Endothelial cell (in vitro differentiated cells): ENCODE data around the gene PRKCH. TPM values are rescaled to one million over a fixed set of nuclear protein-coding genes. Genes with fewer than 3 reads are reported as not detected.

Experiments
- DNase-seq: peaks from one replicate; pipeline ENCODE4 v3.0.0; 2021; ENCODE audit warnings: low spot score
- H3K27ac Mint-ChIP-seq: one replicate; pipeline ENCODE4 v1.8.0; 2021; ENCODE audit warnings: mixed read lengths, inconsistent platforms; ENCODE audit not compliant: unreplicated experiment
- H3K27me3 Mint-ChIP-seq: one replicate; pipeline ENCODE4 v1.8.0; 2021; ENCODE audit warnings: mild to moderate bottlenecking, moderate library complexity, mixed read lengths, inconsistent platforms; ENCODE audit not compliant: unreplicated experiment
- H3K36me3 Mint-ChIP-seq: one replicate; pipeline ENCODE4 v1.8.0; 2021; ENCODE audit warnings: mild to moderate bottlenecking, low read depth, mixed read lengths, inconsistent platforms; ENCODE audit not compliant: unreplicated experiment
- H3K4me1 Mint-ChIP-seq: one replicate; pipeline ENCODE4 v1.8.0; 2021; ENCODE audit warnings: mild to moderate bottlenecking, mixed read lengths, inconsistent platforms; ENCODE audit not compliant: unreplicated experiment
- H3K4me3 Mint-ChIP-seq: one replicate; pipeline ENCODE4 v1.8.0; 2021; ENCODE audit warnings: mild to moderate bottlenecking, mixed read lengths, inconsistent platforms; ENCODE audit not compliant: unreplicated experiment
- H3K9me3 Mint-ChIP-seq: one replicate; pipeline ENCODE4 v1.8.0; 2021; ENCODE audit warnings: mixed read lengths, inconsistent platforms; ENCODE audit not compliant: unreplicated experiment
- CTCF ChIP-seq: fragments of 200-600 bp; sonication (generic); IDR thresholded peaks from one replicate; pipeline ENCODE4 v1.5.0; 2021; ENCODE audit warnings: antibody characterized with exemption; ENCODE audit not compliant: unreplicated experiment
- total RNA-seq: library from RNA; stranded (reverse); fragmentation: NEBNext Ultra II Directional; extraction: Animal tissue kit (Norgen Biotek cat#: 25700); gene quantifications from one replicate; pipeline ENCODE4 v1.2.1, GENCODE V29; 2021; ENCODE audit not compliant: unreplicated experiment

Gene PRKCH
- total RNA-seq, 1 donor from 2014 or later, result 42.5 TPM

- Mint-ChIP-seq H3K36me3 (no peaks in the 10 kb centered on the region), H3K4me3 (no peak overlapping the region), H3K27me3 (peaks cover 1% of the 10 kb centered on the region), H3K27ac (no peak overlapping the region), H3K9me3 (no peaks in the 10 kb centered on the region), H3K4me1 (peaks cover 27% of the 10 kb centered on the region)
- TF ChIP-seq CTCF, result no peak
- DNase-seq, result no peak
These were observed 20.2 kb downstream of the PRKCH start for GRCh38 chr14:61341275-61342206.

- H3K27me3 Mint-ChIP-seq, result peaks cover 1% of the 10 kb centered on the region
- no peaks in the 10 kb centered on the region for H3K9me3 Mint-ChIP-seq
- TF ChIP-seq CTCF, result no peak
- DNase-seq, result no peak
- H3K4me3 Mint-ChIP-seq, result no peak overlapping the region
- H3K36me3 Mint-ChIP-seq, result no peaks in the 10 kb centered on the region
- H3K27ac Mint-ChIP-seq, result no peak overlapping the region
- H3K4me1 Mint-ChIP-seq, result peaks cover 33% of the 10 kb centered on the region
These were observed 21.1 kb downstream of the PRKCH start for GRCh38 chr14:61342486-61342885.

GRCh38 chr14:61342932-61343331, 21.6 kb downstream of the PRKCH start:
- Mint-ChIP-seq H3K27ac (no peak overlapping the region), H3K36me3 (no peaks in the 10 kb centered on the region), H3K4me3 (no peak overlapping the region), H3K9me3 (no peaks in the 10 kb centered on the region), H3K4me1 (peaks cover 33% of the 10 kb centered on the region), H3K27me3 (peaks cover 1% of the 10 kb centered on the region)
- no peak for DNase-seq
- TF ChIP-seq CTCF, result no peak

GRCh38 chr14:61343471-61343870, 22.1 kb downstream of the PRKCH start:
- H3K9me3 Mint-ChIP-seq, result no peaks in the 10 kb centered on the region

More at GRCh38 chr14:61343471-61343870, 22.1 kb downstream of the PRKCH start:
- no peak for DNase-seq
- Mint-ChIP-seq H3K4me3 (no peak overlapping the region), H3K36me3 (no peaks in the 10 kb centered on the region), H3K27me3 (peaks cover 1% of the 10 kb centered on the region), H3K4me1 (peaks cover 31% of the 10 kb centered on the region), H3K27ac (no peak overlapping the region)
- no peak for TF ChIP-seq CTCF
